Hepatic stellate cell (primary cell): ENCODE data around the gene BHLHE41.

ENCODE experiments used
- DNase-seq: peaks from one replicate; pipeline ENCODE4 v3.0.0; 2011; ENCODE audit warnings: low spot score

Gene BHLHE41

DNA sequence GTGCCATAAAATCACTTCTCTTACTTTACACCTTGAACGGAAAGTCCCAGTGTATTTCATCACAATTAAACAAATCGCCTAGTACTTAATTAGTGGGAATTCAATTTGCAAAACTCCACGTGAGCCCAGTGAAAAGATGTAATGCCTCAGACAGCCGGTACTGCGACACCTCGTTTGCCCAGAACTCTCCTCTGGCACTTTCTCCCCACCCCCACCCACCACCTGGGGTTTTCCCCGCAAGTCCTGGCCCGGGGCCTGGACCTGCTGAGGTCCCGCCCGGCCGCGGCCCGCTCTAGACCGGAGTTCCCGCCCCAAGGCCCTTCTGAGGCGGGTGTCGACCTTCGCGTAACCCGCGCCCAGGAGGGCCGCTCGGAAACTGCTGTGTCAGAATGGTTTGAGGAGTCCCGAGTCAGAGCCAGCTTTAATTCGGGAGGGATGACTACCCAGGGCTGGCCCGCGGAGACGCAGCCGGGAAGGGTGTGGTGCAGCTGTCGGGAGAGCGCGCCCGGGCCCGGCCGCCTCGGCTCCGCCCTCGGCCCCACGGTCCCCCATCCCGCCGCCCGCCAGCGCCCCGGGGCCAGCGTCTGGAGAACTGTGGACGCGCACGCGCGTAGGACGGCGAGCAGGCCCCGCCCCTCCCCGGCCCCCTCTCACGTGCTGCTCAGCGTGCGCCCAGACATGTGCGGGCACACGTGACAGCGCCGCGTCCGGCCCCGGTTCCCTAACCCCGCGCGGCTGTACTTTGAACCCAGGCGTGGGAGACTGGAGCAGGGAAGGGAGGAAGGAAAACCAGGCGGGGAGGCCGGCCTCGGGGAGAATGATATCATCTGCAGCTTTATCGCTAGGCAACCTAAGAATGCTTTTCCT is 10.8 kb downstream of the BHLHE41 start:
- DNase-seq: peak; percentile 90

DNA sequence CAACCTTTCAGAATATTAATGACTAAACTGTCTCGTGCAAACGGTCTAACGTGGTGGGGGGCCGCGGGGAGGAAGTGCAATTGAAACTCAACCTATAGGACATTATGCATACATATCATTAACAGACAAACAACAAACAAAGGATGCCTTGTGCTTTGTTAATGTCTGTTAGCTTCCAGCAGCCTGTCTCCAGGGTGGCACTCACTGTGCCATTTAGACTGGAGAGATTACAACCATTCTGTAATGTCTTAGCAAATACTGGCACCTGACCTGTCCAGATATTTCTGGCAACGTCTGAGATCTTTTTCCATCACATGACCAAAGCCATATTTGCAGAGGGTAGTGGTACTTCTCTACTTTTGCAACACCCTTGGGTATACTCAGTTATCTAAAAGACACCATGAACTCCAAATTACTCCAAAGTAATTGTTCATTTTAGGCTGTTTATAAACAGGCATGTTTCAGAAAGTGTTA is 11.6 kb downstream of the BHLHE41 start:
- DNase-seq: no peak

DNA sequence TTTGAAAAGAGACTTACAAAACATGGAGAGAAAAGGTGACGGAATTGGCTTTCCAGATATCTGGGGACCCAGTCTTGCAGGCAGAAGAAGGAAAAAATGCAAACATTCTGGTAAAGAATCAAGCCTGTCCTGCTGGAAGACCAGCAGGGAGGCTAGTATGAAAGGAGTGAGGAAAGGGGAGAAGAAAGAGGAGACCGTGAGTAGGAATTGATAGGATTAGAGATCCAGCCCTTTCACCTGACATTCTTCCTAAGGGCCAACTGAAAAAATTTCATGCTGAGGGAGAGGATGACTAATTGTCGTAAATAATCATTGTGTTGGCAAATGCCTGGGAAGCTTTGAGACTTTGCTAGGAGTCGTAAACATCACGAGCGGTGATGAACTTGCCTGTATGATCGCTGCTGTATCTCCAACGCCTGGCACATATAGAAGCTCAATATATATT is 12.1 kb downstream of the BHLHE41 start:
- no peak for DNase-seq

DNA sequence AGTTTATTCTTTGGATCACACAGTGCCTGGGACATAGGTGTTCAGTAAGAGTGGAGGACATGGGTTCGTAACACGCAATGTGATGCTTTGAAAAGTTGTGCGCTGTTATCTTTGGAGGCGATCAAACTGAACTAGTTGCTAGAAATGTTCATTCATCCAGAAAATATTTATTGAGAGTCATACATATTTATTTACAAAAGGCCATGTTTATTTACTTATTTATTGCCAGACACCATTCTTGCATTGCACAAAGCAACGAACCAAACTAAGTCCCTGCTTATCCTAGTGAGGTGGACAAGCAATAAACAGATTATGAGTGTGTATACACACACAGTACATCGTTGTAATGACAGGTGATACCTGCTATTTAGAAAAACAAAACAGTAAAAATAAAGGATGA is 12.6 kb downstream of the BHLHE41 start:
- no peak for DNase-seq

DNA sequence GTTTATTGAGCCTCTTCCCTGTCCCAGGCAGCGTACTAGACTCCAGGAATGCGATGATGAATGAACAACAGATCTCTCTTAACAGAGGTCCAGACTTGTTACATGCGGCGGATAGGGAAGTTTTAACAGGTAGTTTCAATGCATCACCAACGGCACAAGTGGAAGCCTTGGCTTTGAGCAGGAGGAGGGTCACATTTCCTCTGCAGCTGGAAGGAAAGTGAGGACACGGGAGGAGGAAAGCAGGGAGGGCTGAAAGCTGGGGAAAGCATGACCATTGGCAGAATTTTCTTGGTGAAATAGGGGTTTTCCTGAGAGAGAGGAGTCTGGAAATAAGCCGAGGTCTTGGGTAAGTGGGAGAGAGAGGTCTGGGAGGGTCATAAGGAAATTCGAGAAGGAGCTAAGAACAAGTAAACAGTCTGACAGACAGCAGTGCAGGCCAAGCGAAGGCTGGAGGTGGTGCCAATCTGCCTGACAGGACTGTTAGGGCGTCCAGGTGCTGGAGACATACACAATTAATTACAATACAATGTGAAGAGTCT is 15.4 kb downstream of the BHLHE41 start:
- no peak for DNase-seq

DNA sequence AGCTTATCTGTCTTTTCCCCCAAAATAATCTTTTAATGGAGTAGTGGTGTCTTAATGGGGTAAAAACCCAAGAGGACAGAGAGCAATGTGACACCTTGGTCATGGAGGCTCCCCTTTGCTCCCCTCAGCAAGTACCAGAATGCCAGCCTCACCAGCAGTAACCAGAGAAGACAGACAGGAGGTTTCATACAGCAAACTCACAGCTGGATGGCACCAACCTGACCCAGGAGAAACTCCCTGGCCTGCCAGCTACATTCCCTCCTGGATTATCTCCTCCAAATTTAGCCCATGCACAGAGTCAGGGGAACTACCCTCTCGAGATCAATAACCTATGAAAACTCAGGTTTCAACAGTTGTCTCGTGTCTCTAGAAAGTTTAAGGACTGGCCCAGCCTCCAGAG is 15.9 kb downstream of the BHLHE41 start:
- DNase-seq: no peak

DNA sequence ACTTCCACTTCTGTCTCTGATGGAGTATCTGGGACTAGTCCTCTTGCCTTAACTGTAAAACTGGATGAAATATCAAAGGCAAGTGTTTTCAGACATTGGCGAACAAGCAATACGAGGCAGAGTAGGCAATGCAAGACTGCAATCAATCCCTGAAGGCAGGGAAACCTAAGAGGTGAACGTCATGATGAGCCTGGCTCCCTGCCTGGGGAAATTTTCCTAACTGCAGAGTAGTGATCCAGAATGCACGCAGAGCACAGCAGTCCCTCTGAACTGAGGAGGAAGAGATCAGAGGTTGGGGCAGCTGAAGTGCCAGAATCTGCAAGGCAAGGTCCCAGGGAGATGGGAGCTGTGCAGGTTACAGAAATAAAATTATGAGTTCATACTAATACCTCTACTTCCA is 18.5 kb downstream of the BHLHE41 start:
- DNase-seq: no peak

DNA sequence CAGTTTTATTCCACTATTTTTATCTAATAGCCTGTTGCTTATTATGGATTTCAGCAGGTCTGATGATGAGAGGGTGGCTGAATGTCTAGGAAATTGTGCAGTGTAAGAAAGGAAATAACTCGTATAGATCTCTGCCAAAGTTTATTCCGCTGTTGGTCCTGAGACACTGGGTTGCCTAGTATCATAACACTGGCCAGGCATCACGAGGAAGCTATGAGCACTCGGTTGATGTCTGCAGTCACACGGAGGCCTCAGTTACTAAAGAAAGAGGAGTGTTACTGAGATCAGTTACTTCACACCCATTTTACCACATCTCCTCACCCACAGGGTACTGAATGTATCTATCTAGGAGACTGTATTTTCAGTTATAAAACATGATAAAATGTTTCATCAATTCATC is 21.9 kb downstream of the BHLHE41 start:
- no peak for DNase-seq

DNA sequence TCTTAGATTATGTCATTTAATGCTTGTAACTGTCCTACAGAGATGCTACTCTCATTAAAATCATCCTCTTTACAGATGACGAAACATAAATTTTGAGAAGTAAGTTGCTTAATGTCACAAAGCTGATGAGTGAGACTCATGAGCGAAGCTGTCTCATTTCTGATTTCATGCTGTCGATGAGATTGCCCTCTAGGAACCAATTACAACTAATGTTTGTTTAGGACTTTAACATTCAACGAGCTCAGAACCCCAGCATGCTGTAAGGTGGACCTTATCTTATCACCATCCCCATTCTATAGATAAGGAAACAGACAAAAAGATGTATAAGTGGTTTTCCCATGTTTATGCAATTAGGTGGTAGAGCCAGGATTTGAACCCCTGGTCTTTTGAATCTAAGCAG is 23.1 kb downstream of the BHLHE41 start:
- DNase-seq: no peak

DNA sequence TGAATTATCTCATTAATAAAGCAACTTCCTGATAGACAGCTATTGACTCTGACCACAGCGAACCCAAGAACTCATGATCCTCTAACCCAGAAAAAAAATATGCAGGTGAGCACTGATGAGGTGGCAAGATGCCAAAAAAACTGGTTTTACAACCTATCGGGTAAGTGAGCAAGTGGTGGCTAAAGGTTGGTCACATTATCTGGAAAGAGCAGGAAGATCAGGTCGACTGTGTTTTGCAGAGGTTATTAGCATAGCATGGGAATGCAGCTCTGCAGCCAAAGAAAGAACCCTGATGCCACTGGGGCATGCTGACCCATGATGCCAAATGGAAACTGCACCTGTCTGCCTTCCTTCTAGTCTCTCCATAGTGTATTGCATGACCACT is 23.5 kb downstream of the BHLHE41 start:
- no peak for DNase-seq

DNA sequence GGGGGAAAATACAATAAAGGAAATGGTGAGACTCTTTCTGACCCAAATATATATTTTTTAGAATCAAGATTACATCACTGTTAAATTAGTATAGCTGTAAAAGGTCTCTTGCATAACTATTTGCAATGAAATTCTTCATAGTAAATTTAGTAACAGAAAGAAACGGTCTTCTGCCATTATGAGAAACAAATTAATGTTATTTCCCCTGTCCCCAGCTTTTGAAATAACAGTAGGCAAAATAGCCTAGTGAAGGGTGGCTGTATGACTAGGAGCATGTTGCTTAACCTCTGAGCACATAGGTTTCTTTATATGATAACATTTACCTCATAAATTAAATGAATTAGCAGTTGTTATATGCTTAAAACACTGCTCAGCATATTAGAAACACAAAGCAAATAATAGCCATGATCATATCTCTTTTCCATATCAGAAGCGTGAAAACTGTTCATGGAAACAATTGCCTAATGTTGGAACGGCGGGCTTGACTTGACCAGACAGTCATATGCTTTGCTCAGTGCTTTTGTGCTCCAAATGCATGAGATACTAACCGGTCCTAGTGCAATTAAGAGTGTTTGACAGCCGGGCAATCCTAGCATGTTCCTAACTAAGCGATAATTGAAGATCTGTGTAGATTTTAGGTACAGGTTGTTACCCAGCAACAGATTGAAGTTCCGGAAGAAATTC is 24.0 kb downstream of the BHLHE41 start:
- DNase-seq: no peak

DNA sequence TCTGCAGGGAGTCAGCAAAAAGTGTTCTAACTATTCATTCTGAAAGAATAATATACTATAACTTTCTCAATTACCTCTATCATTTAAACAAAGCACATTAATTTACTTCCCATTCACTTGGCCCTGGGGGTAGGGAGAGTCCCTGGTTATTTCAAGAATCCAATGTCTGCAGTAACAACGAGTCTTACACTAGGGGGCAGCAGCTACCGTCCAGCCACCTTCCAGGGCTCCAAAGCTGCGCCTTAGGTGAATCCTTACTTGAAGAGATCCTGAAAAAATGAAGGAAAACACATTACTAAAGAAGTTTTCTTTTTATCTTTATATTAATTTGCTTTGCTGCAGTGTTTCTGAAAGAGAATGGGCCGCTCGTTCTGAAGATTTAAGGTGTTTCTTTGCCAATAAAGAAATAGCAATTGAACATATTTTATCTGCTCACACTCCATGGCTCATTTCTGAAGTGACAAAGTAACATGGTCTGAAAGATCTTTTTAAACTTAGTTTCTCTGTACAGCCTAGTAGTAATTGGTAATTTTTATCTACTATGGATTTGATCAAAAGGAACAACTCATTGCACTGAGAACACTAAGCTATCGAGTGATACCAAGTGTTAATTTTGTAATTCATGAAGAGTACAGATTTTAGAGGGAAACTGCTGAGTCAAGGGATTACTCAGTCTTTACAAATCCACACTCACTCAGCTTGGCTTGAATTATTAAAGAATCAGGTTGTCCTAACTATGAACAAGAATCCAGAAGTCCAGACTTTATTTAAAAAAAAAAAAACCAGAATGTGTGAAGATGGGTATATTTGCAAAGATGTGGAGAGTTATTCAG is 27.6 kb downstream of the BHLHE41 start:
- DNase-seq: peak; percentile 59

DNA sequence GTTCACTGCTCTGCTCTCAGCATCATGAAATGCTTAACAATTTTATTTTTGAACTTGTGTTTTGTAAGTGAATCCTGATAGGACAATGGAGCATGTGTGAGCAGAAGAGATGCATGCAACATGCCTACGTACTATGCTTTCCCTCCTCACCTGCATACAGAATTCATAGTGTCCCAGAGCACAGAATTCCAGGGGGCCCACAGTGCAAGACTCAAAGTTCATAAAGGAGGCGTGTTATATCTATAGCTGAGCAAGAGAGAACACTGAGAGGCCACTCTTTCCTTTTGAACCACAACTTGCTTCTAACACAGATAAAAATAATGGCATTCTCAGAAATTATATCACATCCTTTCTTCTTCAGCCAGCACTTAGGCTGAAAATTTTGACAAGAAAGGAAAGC is 28.8 kb downstream of the BHLHE41 start:
- DNase-seq: no peak

DNA sequence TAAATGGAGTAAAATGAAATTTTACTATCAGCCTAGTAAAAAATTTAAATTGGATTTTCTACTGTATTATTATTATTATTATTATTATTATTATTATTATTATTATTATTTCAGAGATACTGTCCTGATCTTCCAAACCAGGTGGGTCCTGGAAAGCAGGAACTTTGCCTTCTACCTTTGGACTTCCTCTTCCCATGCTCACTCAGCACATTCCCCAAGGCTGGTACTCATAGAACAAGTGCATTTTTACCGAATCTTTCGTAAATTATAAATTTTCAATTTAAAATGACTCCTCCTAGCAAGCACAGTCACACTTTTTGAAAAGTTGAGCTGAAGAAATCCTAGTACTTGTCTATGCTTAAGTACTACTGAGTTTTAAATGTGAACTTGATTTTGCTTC is 29.7 kb downstream of the BHLHE41 start:
- DNase-seq: no peak

DNA sequence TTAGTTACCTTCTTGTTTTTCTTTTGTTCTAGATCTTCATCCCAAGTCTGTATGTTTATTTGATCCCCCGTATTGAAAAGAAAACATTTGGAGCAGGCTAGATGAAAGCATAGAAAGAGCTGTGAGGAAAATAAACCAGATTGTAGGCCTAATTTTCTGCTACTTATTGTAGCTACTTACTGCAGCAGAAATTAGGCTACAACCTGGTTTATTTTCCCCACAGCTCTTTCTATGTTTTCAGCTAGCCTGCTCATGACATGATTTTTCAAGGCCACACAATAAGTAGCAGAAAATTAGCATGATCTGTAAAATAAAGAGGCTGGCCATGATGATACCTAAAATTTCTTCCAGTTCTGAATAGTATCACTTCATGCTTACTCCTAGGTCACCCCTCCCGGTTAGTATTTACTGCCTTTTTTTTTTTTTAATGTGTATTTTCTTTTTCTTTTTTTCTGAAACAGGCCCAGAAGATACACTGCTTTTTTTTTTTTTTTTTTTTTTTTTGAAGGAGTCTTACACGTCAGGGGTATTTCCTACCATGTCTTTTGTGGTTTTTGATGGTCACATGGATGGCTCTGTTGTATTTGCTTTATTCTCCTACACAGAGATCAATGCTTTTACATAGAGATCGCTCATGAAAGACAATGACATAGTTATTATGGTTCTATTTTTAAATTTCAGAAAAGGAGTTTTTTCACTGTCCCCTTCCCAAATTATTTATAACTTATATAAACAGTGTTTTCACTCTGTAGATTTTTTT is 32.3 kb downstream of the BHLHE41 start:
- DNase-seq: no peak

DNA sequence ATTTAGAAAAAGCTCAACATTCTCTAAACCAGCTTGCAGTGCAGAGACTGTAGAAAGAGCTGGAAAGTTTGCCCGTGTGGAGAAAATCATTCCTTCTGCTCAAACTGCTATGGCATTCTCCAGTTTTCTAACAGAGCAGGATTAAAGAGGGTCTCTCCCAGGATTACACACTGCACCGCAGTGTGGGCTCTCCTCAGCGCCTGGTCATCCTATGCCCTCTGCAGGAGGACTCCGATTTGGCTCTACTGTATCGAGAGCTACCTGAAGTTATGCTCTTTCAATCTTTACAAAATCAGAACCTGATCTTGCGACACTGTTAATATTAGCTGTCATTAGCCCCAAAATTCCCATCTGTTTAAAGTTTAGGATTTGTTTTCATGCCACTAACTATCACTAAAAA is 33.0 kb downstream of the BHLHE41 start:
- no peak for DNase-seq

DNA sequence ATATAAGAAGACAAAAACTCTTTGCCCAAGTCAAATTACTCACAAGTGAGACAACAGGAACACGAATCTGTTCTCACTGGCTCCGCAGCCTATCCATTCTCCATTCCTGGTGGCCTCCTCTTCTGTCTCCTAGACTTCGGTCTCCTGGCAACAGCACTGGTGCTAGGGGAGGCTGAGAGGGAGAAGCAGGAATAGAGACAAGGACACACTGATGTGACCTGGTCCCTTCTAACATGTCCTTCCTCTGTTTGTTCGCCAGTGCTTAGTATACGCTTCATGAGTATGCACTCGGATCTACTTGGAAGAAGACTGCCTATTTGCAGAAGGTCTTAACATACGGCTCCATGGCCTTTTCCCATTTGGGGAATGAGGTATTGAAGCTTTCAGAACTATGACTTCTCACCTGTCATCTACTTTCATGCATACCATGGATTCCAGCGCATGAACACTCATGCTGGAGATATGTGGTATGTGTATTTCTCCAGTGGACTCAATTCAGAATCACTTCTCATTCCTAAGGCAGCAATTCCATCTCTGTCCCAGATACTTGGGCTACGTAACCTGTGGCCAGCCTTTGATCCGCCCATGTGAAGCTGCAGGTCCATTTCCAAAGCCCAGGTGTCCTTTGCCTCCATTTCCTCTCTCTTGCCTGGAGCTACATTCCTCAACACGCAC is 33.9 kb downstream of the BHLHE41 start:
- no peak for DNase-seq

DNA sequence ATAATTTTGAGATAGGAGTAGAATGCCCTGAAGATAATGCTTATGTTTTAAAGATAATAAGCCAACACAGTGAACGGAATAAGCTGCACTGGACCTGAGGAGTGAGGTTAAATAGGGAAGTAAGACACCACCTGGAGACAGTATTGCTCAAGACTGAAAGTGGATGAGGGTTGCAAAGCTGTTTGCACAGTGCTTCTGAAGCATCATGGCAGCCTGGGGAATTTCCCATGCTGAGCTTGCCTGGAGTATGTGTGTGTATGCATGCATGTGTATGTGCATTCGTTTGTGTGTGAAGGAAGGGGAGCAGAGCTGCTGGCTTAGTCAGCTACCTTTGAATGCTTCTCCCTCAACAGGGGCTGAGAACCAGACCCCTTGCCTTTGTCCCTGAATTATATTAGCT is 35.8 kb downstream of the BHLHE41 start:
- DNase-seq: no peak

DNA sequence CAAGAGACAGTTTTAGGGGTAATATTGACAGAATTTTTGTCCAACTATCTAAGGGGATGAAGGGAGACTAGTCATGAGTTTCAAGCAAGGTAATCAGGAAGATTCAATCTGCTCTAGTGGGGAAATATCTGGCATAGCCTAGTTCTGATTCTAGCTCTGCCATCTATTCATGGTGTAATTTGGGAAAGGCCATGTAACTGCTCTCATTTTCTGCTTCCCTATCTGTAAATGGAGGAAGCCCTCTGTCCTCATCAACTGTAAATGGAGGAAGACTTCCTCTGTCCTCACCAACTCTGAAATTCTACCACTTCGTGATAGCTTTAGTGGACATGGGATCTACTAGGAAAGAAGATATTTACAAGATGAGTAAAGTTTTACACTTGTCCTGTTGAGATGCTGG is 37.9 kb downstream of the BHLHE41 start:
- DNase-seq: no peak

DNA sequence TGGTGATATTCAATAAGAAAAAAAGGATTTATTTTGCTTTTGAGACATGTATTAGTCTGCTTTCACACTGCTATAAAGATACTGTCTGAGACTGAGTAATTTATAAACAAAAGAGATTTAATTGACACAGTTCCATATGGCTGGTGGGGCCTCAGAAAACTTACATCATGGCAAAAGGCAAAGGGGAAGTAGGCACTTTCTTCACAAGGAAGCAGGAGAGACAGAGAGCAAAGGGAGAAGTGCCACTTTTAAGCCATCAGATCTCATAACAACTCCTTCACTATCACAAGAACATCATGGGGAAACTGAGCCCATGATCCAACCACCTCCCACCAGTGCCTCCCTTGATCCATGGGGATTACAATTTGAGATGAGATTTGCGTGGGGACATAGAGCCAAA is 43.9 kb downstream of the BHLHE41 start:
- no peak for DNase-seq
